A549 (cell line): ENCODE data around the gene PRR22. TPM values are rescaled to one million over a fixed set of nuclear protein-coding genes. Genes with fewer than 3 reads are reported as not detected.

Experiments used
- ATAC-seq, 2 experiments: fragments of 200-7000 bp in 1 of 2; fragments of >200 bp in 1 of 2; cut with Nextera tagmentation in 1 of 2; cut with Tn5 transposase in 1 of 2; 3 replicates each; pipeline versions ENCODE4 v1.8.0 to v1.9.1; 2018 to 2020; ENCODE audit warnings: mild to moderate bottlenecking in 1 of 2, moderate library complexity in 1 of 2
- CTCF ChIA-PET: fragments of 300-600 bp; sonication (Branson Sonifier 250); formaldehyde crosslinking; extraction: SDS; loops from one replicate; lab custom pipeline; 2021; ENCODE audit warnings: antibody characterized with exemption, inconsistent platforms; lab: Yijun Ruan, JAX
- POLR2A ChIA-PET: fragments of 350-600 bp; formaldehyde crosslinking; extraction: SDS; loops from one replicate; lab custom pipeline; 2021; ENCODE audit warnings: antibody characterized with exemption, inconsistent platforms; lab: Yijun Ruan, JAX
- DNase-seq, 2 experiments: peaks; one replicate each; pipeline versions ENCODE4 v3.0.0 to v3.0.0-alpha.2; 2011 to 2016; ENCODE audit warnings: low read depth in 1 of 2, low spot score in 1 of 2
- FAIRE-seq: peaks from 2 replicates; lab custom pipeline; 2011; peaks lifted over from hg19 to GRCh38; lab: Jason Lieb, UNC
- H3K27ac ChIP-seq, 2 experiments: fragments of >200 bp; sonication (Bioruptor Twin); formaldehyde crosslinking; 3 replicates each; pipeline ENCODE4 v1.5.1; 2016 to 2017
- H3K4me1 ChIP-seq: fragments of >200 bp; sonication (Bioruptor Twin); formaldehyde crosslinking; 3 replicates; pipeline ENCODE4 v1.6.1; 2016
- H3K4me2 ChIP-seq: fragments of >200 bp; sonication (Bioruptor Twin); formaldehyde crosslinking; 3 replicates; pipeline ENCODE4 v1.6.1; 2016
- H3K4me3 ChIP-seq: fragments of >200 bp; sonication (Bioruptor Twin); formaldehyde crosslinking; 3 replicates; pipeline ENCODE4 v1.5.1; 2016
- H3K9me3 ChIP-seq: fragments of >200 bp; sonication (Bioruptor Twin); formaldehyde crosslinking; 3 replicates; pipeline ENCODE4 v1.6.1; 2016
- ATOH8 ChIP-seq: fragments of 250-450 bp; sonication (Bioruptor Pico); IDR thresholded peaks from 2 replicates; pipeline ENCODE4 v1.5.0; 2020; ENCODE audit warnings: low read depth, mild to moderate bottlenecking, moderate library complexity
- CBX2 ChIP-seq: fragments of 200-600 bp; sonication (generic); IDR thresholded peaks from 2 replicates; pipeline ENCODE4 v1.6.1; 2016; ENCODE audit warnings: low read depth, mild to moderate bottlenecking, borderline replicate concordance
- CEBPB ChIP-seq, 2 experiments: fragments of >200 bp in 1 of 2; sonication (Bioruptor Twin) in 1 of 2; formaldehyde crosslinking in 1 of 2; IDR thresholded peaks; 2 replicates each; pipeline ENCODE4 v1.6.1; 2012 to 2016
- CTCF ChIP-seq: fragments of >200 bp; sonication (Bioruptor Twin); formaldehyde crosslinking; IDR thresholded peaks from 3 replicates; pipeline ENCODE4 v1.5.1; 2016
- EHMT2 ChIP-seq: fragments of 200-600 bp; sonication (generic); IDR thresholded peaks from 2 replicates; pipeline ENCODE4 v1.6.1; 2016; ENCODE audit warnings: antibody characterized with exemption, low read depth, mild to moderate bottlenecking, moderate library complexity
- ELK1 ChIP-seq: fragments of 150-350 bp; IDR thresholded peaks from 2 replicates; pipeline ENCODE4 v1.6.1; 2014; ENCODE audit warnings: low read depth, mild to moderate bottlenecking, low read length
- FOSB ChIP-seq: fragments of 250-450 bp; sonication (Bioruptor Pico); IDR thresholded peaks from 2 replicates; pipeline ENCODE4 v1.5.0; 2020; ENCODE audit warnings: mild to moderate bottlenecking, moderate library complexity
- FOSL2 ChIP-seq, 2 experiments: fragments of 450-650 bp in 1 of 2; fragments of >200 bp in 1 of 2; sonication (Bioruptor Twin) in 1 of 2; formaldehyde crosslinking; IDR thresholded peaks; 2 replicates each; pipeline versions ENCODE4 v1.5.0 to v1.6.1; 2016 to 2020; ENCODE audit warnings: mild to moderate bottlenecking in 1 of 2, moderate library complexity in 1 of 2
- HDAC2 ChIP-seq: fragments of 200-600 bp; sonication (generic); IDR thresholded peaks from 2 replicates; pipeline ENCODE4 v1.6.1; 2016
- HMGXB4 ChIP-seq: fragments of 250-450 bp; sonication (Bioruptor Pico); IDR thresholded peaks from 2 replicates; pipeline ENCODE4 v1.5.0; 2021; ENCODE audit warnings: mild to moderate bottlenecking, moderate library complexity, borderline replicate concordance
- HOXB13 ChIP-seq: fragments of 250-450 bp; sonication (Bioruptor Pico); IDR thresholded peaks from 2 replicates; pipeline ENCODE4 v1.5.0; 2020; ENCODE audit warnings: low read depth, mild to moderate bottlenecking, moderate library complexity
- HOXB5 ChIP-seq: fragments of 250-450 bp; sonication (Bioruptor Pico); IDR thresholded peaks from 2 replicates; pipeline ENCODE4 v1.5.0; 2020; ENCODE audit warnings: mild to moderate bottlenecking, moderate library complexity
- JUN ChIP-seq, 2 experiments: fragments of >200 bp; sonication (Bioruptor Twin); formaldehyde crosslinking; IDR thresholded peaks; 2 replicates in 1 of 2; 3 replicates in 1 of 2; pipeline ENCODE4 v1.6.1; 2016 to 2017
- KDM1A ChIP-seq: fragments of 200-600 bp; sonication (generic); IDR thresholded peaks from 2 replicates; pipeline ENCODE4 v1.6.1; 2016; ENCODE audit warnings: low read depth, mild to moderate bottlenecking
- MAX ChIP-seq: IDR thresholded peaks from 2 replicates; pipeline ENCODE4 v1.6.1; 2012
- MYC ChIP-seq: IDR thresholded peaks from 2 replicates; pipeline ENCODE4 v1.6.1; 2012; ENCODE audit warnings: mild to moderate bottlenecking, inconsistent platforms, low read length, improper control_type of control experiment, borderline replicate concordance
- NPAS2 ChIP-seq: fragments of 250-450 bp; sonication (Bioruptor Pico); IDR thresholded peaks from 2 replicates; pipeline ENCODE4 v1.8.0; 2022; ENCODE audit warnings: mild to moderate bottlenecking, moderate library complexity, borderline replicate concordance
- NR3C1 ChIP-seq: fragments of >200 bp; sonication (Bioruptor Twin); formaldehyde crosslinking; IDR thresholded peaks from 3 replicates; pipeline ENCODE4 v1.6.1; 2017
- PHF8 ChIP-seq: fragments of 200-600 bp; sonication (generic); IDR thresholded peaks from 2 replicates; pipeline ENCODE4 v1.6.1; 2016; ENCODE audit warnings: low read depth, mild to moderate bottlenecking, antibody characterized with exemption, moderate library complexity, borderline replicate concordance
- RAD21 ChIP-seq, 2 experiments: fragments of >200 bp in 1 of 2; sonication (Bioruptor Twin) in 1 of 2; formaldehyde crosslinking in 1 of 2; IDR thresholded peaks in 1 of 2; conservative IDR thresholded peaks in 1 of 2; 2 replicates in 1 of 2; 3 replicates in 1 of 2; pipeline ENCODE4 v1.6.1; 2012 to 2018; ENCODE audit warnings: inconsistent platforms in 1 of 2
- RARB ChIP-seq: fragments of 250-450 bp; sonication (Bioruptor Pico); IDR thresholded peaks from 2 replicates; pipeline ENCODE4 v1.8.0; 2021; ENCODE audit warnings: mild to moderate bottlenecking, moderate library complexity
- RNF2 ChIP-seq: fragments of 200-600 bp; sonication (generic); IDR thresholded peaks from 2 replicates; pipeline ENCODE4 v1.6.1; 2016; ENCODE audit warnings: low read depth, mild to moderate bottlenecking, antibody characterized with exemption, moderate library complexity, borderline replicate concordance
- SREBF2 ChIP-seq: fragments of 450-650 bp; IDR thresholded peaks from 2 replicates; pipeline ENCODE4 v1.6.1; 2014; ENCODE audit warnings: mild to moderate bottlenecking, moderate library complexity
- ZNF302 ChIP-seq: fragments of 250-450 bp; sonication (Bioruptor Pico); IDR thresholded peaks from 2 replicates; pipeline ENCODE4 v1.9.0; 2021; ENCODE audit warnings: inconsistent platforms, mild to moderate bottlenecking, moderate library complexity
- ZSCAN20 ChIP-seq: fragments of 250-450 bp; sonication (Bioruptor Pico); IDR thresholded peaks from 2 replicates; pipeline ENCODE4 v1.8.0; 2022; ENCODE audit warnings: mild to moderate bottlenecking, moderate library complexity
- WGBS: methylation state at CpG from one replicate; pipeline ENCODE4 v1.1.6; 2017; ENCODE audit errors: missing lambda C conversion rate; 5-methylcytosine and 5-hydroxymethylcytosine counted together
- polyA plus RNA-seq, 4 experiments: library from polyadenylated mRNA; depleted of rRNA in 3 of 4; stranded (reverse); fragments of >200 nt; fragmentation: RNase III in 1 of 4; extraction: RNeasy Plus Mini Kit Qiagen cat#74134 plus additional on column Dnase treatment in 1 of 4; gene quantifications; 2 replicates in 3 of 4; 3 replicates in 1 of 4; pipeline ENCODE4 v1.2.3, GENCODE V29; 2011 to 2017

Gene PRR22
- polyA plus RNA-seq, 2 of the 4 experiments (the other 2 are of a cell fraction): 0.65 to 2.2 TPM

GRCh38 chr19:5809053-5809452, 24.5 kb upstream of the PRR22 start:
- 76% methylated on average over 9 of the region's 9 CpGs for WGBS
- H3K27ac ChIP-seq: peak overlapping the region; percentile 5 to 39; a peak in 1 of 6 replicates
- no peaks in the 10 kb centered on the region for H3K9me3 ChIP-seq
- CTCF ChIA-PET: interaction anchor here (0.6 to 3.5 kb wide), 5 partner anchors 11 to 82 kb away, joined by 3 to 25 read pairs (median 5); no protein-coding TSS in a partner anchor
- POLR2A ChIA-PET: interaction anchor here (0.9 to 1.7 kb wide), 2 partner anchors 19 kb away, joined by 4 to 7 read pairs; no protein-coding TSS in a partner anchor
- FAIRE-seq: no peak
- H3K4me3 ChIP-seq: no peak overlapping the region
- no peak overlapping the region for H3K4me2 ChIP-seq
- TF ChIP-seq CBX2 (no peak), ZNF302 (CRISPR knock-in tag) (no peak), MYC (no peak), HDAC2 (no peak), NR3C1 (no peak), SREBF2 (no peak), PHF8 (no peak), RARB (CRISPR knock-in tag) (no peak), HOXB5 (no peak), ZSCAN20 (no peak), FOSB (CRISPR knock-in tag) (no peak), JUN (IDR thresholded peaks at IDR 0.05) (no peak), HOXB13 (CRISPR knock-in tag) (no peak)
- DNase-seq: no peak
- no peak for ATAC-seq
- peaks cover 9% of the 10 kb centered on the region; the same call in 2 of the 3 replicates for H3K4me1 ChIP-seq

- H3K4me2 ChIP-seq: no peak overlapping the region
- H3K4me3 ChIP-seq: no peak overlapping the region
- DNase-seq (no peak), ATAC-seq (no peak), FAIRE-seq (no peak)
- H3K4me1 ChIP-seq: peaks cover 13% of the 10 kb centered on the region; the same call in 2 of the 3 replicates
- no peaks in the 10 kb centered on the region for H3K9me3 ChIP-seq
- WGBS: 87% methylated on average over 16 of the region's 21 CpGs
- TF ChIP-seq MYC: no peak
- TF ChIP-seq RARB (CRISPR knock-in tag): no peak
- TF ChIP-seq HDAC2: no peak
- TF ChIP-seq ATOH8 (CRISPR knock-in tag): no peak
- TF ChIP-seq RNF2: no peak
- no peak for TF ChIP-seq SREBF2
- TF ChIP-seq HMGXB4: no peak
- TF ChIP-seq ELK1: no peak
- TF ChIP-seq CTCF: no peak
- no peak for TF ChIP-seq CEBPB (IDR thresholded peaks at IDR 0.05)
- TF ChIP-seq RAD21 (conservative IDR thresholded peaks at IDR 0.05 in 1 of 2, IDR thresholded peaks at IDR 0.05 in 1 of 2): no peak
- no peak for TF ChIP-seq KDM1A
- TF ChIP-seq CBX2: no peak
- no peak for TF ChIP-seq MAX
- TF ChIP-seq FOSB (CRISPR knock-in tag): no peak
- TF ChIP-seq NPAS2 (CRISPR knock-in tag): no peak
- TF ChIP-seq EHMT2: no peak
- TF ChIP-seq FOSL2 (IDR thresholded peaks at IDR 0.05): no peak
- TF ChIP-seq FOSL2 (CRISPR knock-in tag; IDR thresholded peaks at IDR 0.05): no peak
- H3K27ac ChIP-seq: no peak overlapping the region
- ChIA-PET CTCF (interaction anchor here (0.6 to 3.5 kb wide), 4 partner anchors 12 to 83 kb away, joined by 3 to 25 read pairs (median 10); no protein-coding TSS in a partner anchor), POLR2A (interaction anchor here (1.7 kb wide), 1 partner anchor 20 kb away, joined by 7 read pairs; no protein-coding TSS in a partner anchor)
These were observed 23.7 kb upstream of the PRR22 start for GRCh38 chr19:5808120-5808816.
